H9 (cell line): ENCODE measurements around the gene UQCR10. TPM values are rescaled to one million over a fixed set of nuclear protein-coding genes. Genes with fewer than 3 reads are reported as not detected.

Source experiments
- DNase-seq: peaks from one replicate; pipeline ENCODE4 v3.0.0-alpha.2; 2017
- H2AFZ ChIP-seq: one replicate; pipeline ENCODE4 v1.6.1; 2013; ENCODE audit warnings: mild to moderate bottlenecking, low read length, control low read depth, moderate library complexity
- H2AK5ac ChIP-seq: 2 replicates; pipeline ENCODE4 v1.6.1; 2013; ENCODE audit warnings: low read length, control low read depth, mixed read lengths; ENCODE audit not compliant: insufficient read length
- H2BK120ac ChIP-seq: one replicate; pipeline ENCODE4 v1.6.1; 2013; ENCODE audit warnings: low read depth, mild to moderate bottlenecking, low read length, control low read depth, inconsistent platforms; ENCODE audit not compliant: poor library complexity, severe bottlenecking
- H2BK12ac ChIP-seq: 2 replicates; pipeline ENCODE4 v1.6.1; 2013; ENCODE audit warnings: low read length, control low read depth, mixed read lengths, low read depth; ENCODE audit not compliant: insufficient read length
- H2BK15ac ChIP-seq: 2 replicates; pipeline ENCODE4 v1.6.1; 2013; ENCODE audit warnings: low read depth, low read length, control low read depth
- H2BK20ac ChIP-seq: one replicate; pipeline ENCODE4 v1.6.1; 2013; ENCODE audit warnings: low read depth, mild to moderate bottlenecking, low read length, control low read depth, inconsistent platforms; ENCODE audit not compliant: poor library complexity, severe bottlenecking
- H2BK5ac ChIP-seq: 2 replicates; pipeline ENCODE4 v1.6.1; 2013; ENCODE audit warnings: low read length, control low read depth, mixed read lengths; ENCODE audit not compliant: insufficient read length
- H3K14ac ChIP-seq: 2 replicates; pipeline ENCODE4 v1.6.1; 2013; ENCODE audit warnings: low read length, control low read depth; ENCODE audit not compliant: insufficient read depth
- H3K18ac ChIP-seq: 2 replicates; pipeline ENCODE4 v1.6.1; 2013; ENCODE audit warnings: low read depth, mild to moderate bottlenecking, mixed read lengths, low read length, control low read depth; ENCODE audit not compliant: insufficient read length
- H3K23ac ChIP-seq: 2 replicates; pipeline ENCODE4 v1.6.1; 2013; ENCODE audit warnings: low read length, control low read depth, mixed read lengths, low read depth; ENCODE audit not compliant: insufficient read length
- H3K23me2 ChIP-seq: 2 replicates; pipeline ENCODE4 v1.6.1; 2013; ENCODE audit warnings: low read depth, mild to moderate bottlenecking, mixed read lengths, low read length, control low read depth; ENCODE audit not compliant: insufficient read length, poor library complexity, severe bottlenecking
- H3K27ac ChIP-seq: 2 replicates; pipeline ENCODE4 v1.5.1; 2013; ENCODE audit warnings: low read length, control low read depth, mixed read lengths, low read depth; ENCODE audit not compliant: insufficient read length
- H3K27me3 ChIP-seq: 2 replicates; pipeline ENCODE4 v1.6.1; 2013; ENCODE audit warnings: low read length, control low read depth, inconsistent platforms; ENCODE audit not compliant: insufficient read depth
- H3K4ac ChIP-seq: 2 replicates; pipeline ENCODE4 v1.6.1; 2013; ENCODE audit warnings: low read depth, mild to moderate bottlenecking, control low read depth, inconsistent platforms, low read length, moderate library complexity
- H3K4me1 ChIP-seq: 2 replicates; pipeline ENCODE4 v1.6.1; 2013; ENCODE audit warnings: low read length, control low read depth, inconsistent platforms; ENCODE audit not compliant: insufficient read depth
- H3K4me2 ChIP-seq: 2 replicates; pipeline ENCODE4 v1.6.1; 2013; ENCODE audit warnings: low read length, control low read depth, mixed read lengths; ENCODE audit not compliant: insufficient read length, insufficient read depth
- H3K56ac ChIP-seq: 2 replicates; pipeline ENCODE4 v1.6.1; 2013; ENCODE audit warnings: low read depth, mild to moderate bottlenecking, mixed read lengths, low read length, control low read depth; ENCODE audit not compliant: insufficient read length
- H3K79me1 ChIP-seq: 2 replicates; pipeline ENCODE4 v1.6.1; 2013; ENCODE audit warnings: low read depth, mild to moderate bottlenecking, moderate library complexity, low read length, control low read depth, inconsistent platforms; ENCODE audit not compliant: insufficient read depth, poor library complexity, severe bottlenecking
- H3K79me2 ChIP-seq: 2 replicates; pipeline ENCODE4 v1.6.1; 2013; ENCODE audit warnings: low read length, control low read depth, inconsistent platforms; ENCODE audit not compliant: insufficient read depth
- H3K9ac ChIP-seq: 2 replicates; pipeline ENCODE4 v1.6.1; 2013; ENCODE audit warnings: low read length, control low read depth, mixed read lengths; ENCODE audit not compliant: insufficient read length; ENCODE audit errors: extremely low read depth
- H3K9me3 ChIP-seq: one replicate; pipeline ENCODE4 v1.6.1; 2013; ENCODE audit warnings: low read depth, low read length, inconsistent platforms; ENCODE audit not compliant: control insufficient read depth
- H3T11ph ChIP-seq: one replicate; pipeline ENCODE4 v1.6.1; 2013; ENCODE audit warnings: mild to moderate bottlenecking, low read length, control low read depth, inconsistent platforms
- H4K20me1 ChIP-seq: one replicate; pipeline ENCODE4 v1.6.1; 2013; ENCODE audit not compliant: control insufficient read depth, insufficient read length, insufficient read depth
- H4K5ac ChIP-seq: 2 replicates; pipeline ENCODE4 v1.6.1; 2013; ENCODE audit warnings: low read depth, mild to moderate bottlenecking, mixed read lengths, low read length, control low read depth; ENCODE audit not compliant: insufficient read length
- H4K8ac ChIP-seq: replicated peaks from 2 replicates; pipeline ENCODE4 v1.6.1; 2013; ENCODE audit warnings: low read length, control low read depth, mixed read lengths, low read depth; ENCODE audit not compliant: insufficient read length
- H4K91ac ChIP-seq: 2 replicates; pipeline ENCODE4 v1.6.1; 2013; ENCODE audit warnings: low read depth, mild to moderate bottlenecking, moderate library complexity, mixed read lengths, low read length, control low read depth; ENCODE audit not compliant: insufficient read length
- H3K27ac Mint-ChIP-seq, 3 experiments: 2 replicates in 2 of 3; 3 replicates in 1 of 3; pipeline ENCODE4 v1.8.0; 2020 to 2021; ENCODE audit warnings: mixed read lengths in 3 of 3, mild to moderate bottlenecking in 1 of 3, moderate library complexity in 1 of 3
- H3K27me3 Mint-ChIP-seq: 2 replicates; pipeline ENCODE4 v1.8.0; 2021; ENCODE audit warnings: low read depth, mild to moderate bottlenecking, moderate library complexity, mixed read lengths
- H3K36me3 Mint-ChIP-seq, 3 experiments: 2 replicates in 2 of 3; 3 replicates in 1 of 3; pipeline ENCODE4 v1.8.0; 2020 to 2021; ENCODE audit warnings: low read depth in 3 of 3, mixed read lengths in 3 of 3; ENCODE audit not compliant: insufficient read depth in 1 of 3
- H3K4me1 Mint-ChIP-seq, 2 experiments: 2 replicates each; pipeline ENCODE4 v1.8.0; 2020; ENCODE audit warnings: mixed read lengths in 2 of 2
- H3K4me3 Mint-ChIP-seq, 2 experiments: 2 replicates in 1 of 2; 3 replicates in 1 of 2; pipeline ENCODE4 v1.8.0; 2020 to 2021; ENCODE audit warnings: mild to moderate bottlenecking in 2 of 2, mixed read lengths in 2 of 2, moderate library complexity in 1 of 2
- H3K9me3 Mint-ChIP-seq, 2 experiments: 2 replicates in 1 of 2; 3 replicates in 1 of 2; pipeline ENCODE4 v1.8.0; 2020; ENCODE audit warnings: mild to moderate bottlenecking in 2 of 2, mixed read lengths in 2 of 2, moderate library complexity in 1 of 2
- CTCF ChIP-seq: fragments of 200-600 bp; sonication (generic); conservative IDR thresholded peaks from 3 replicates; pipeline ENCODE4 v1.8.0; 2021; ENCODE audit warnings: antibody characterized with exemption, mild to moderate bottlenecking
- WGBS: extraction: QIAGEN DNeasy Blood & Tissue Kit; methylation state at CpG from one replicate; pipeline ENCODE4 v1.1.7; 2013; ENCODE audit warnings: missing lambda C conversion rate, low lambda C conversion rate, mixed read lengths; ENCODE audit not compliant: insufficient read length; ENCODE audit errors: extremely low coverage; 5-methylcytosine and 5-hydroxymethylcytosine counted together
- total RNA-seq: library from RNA; stranded (reverse); gene quantifications from 2 replicates; pipeline ENCODE4 v1.2.1, GENCODE V29; 2021

Gene UQCR10
- total RNA-seq, 1 experiment from 2014 or later: 124 TPM

DNA sequence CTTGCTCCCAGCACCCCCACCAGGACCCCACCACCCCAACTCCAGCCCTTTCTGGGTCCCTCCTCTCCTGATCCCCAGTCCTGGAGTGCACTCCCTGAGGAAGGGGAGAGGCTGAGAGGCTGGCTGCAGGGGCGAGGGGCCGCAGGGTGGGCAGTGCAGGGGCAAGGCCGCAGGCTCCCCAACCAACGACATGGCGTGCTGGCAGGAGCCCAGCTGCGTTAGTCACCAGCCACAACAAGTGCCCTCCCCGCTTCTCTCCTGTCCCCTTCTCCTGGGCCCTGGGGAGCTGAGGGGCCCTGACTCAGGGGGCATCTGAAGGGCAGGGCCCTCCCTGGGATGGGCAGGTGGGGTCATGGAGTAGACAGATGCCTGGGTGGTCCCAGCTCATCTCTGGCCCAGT is 45.0 kb upstream of the UQCR10 start:
- H2AFZ ChIP-seq: no peak overlapping the region
- H3K27me3 ChIP-seq: peaks cover 24% of the 10 kb centered on the region; the same call in 1 of the 2 replicates
- peaks cover 11 to 18% of the 10 kb centered on the region in 2 experiments; a peak in 3 of 4 replicates for H3K4me1 Mint-ChIP-seq
- no peak overlapping the region for H4K8ac ChIP-seq
- no peak overlapping the region for H2BK15ac ChIP-seq
- no peak overlapping the region for H2BK5ac ChIP-seq
- H3K27ac Mint-ChIP-seq: no peak overlapping the region
- H3K23me2 ChIP-seq: peaks cover 4% of the 10 kb centered on the region
- H4K91ac ChIP-seq: no peak overlapping the region
- no peak overlapping the region for H3K14ac ChIP-seq
- no peak overlapping the region for H3K4me3 Mint-ChIP-seq
- H2BK120ac ChIP-seq: no peak overlapping the region
- no peak for DNase-seq
- H3K79me2 ChIP-seq: no peaks in the 10 kb centered on the region
- no peak overlapping the region for H3K4me2 ChIP-seq
- H3K27ac ChIP-seq: no peak overlapping the region
- no peak overlapping the region for H3K56ac ChIP-seq
- peaks cover 86% of the 10 kb centered on the region for H3K27me3 Mint-ChIP-seq
- no peak for TF ChIP-seq CTCF
- H2BK12ac ChIP-seq: no peak overlapping the region
- no peak overlapping the region for H3K18ac ChIP-seq
- H3T11ph ChIP-seq: no peak overlapping the region
- H3K36me3 Mint-ChIP-seq: no peaks in the 10 kb centered on the region; a peak in 2 of 7 replicates
- H2BK20ac ChIP-seq: no peak overlapping the region
- H3K4me1 ChIP-seq: no peaks in the 10 kb centered on the region
- no CpG with 5 or more reads among the region's 7 CpGs for WGBS
- no peak overlapping the region for H4K5ac ChIP-seq
- no peaks in the 10 kb centered on the region; a peak in 1 of 5 replicates for H3K9me3 Mint-ChIP-seq
- H2AK5ac ChIP-seq: no peak overlapping the region
- no peaks in the 10 kb centered on the region for H4K20me1 ChIP-seq
- H3K9me3 ChIP-seq: no peaks in the 10 kb centered on the region
- no peak overlapping the region for H3K9ac ChIP-seq
- H3K4ac ChIP-seq: no peak overlapping the region
- H3K79me1 ChIP-seq: no peaks in the 10 kb centered on the region
- H3K23ac ChIP-seq: no peak overlapping the region
